ENCODE data around the gene TALDO1. TPM values are rescaled to one million over a fixed set of nuclear protein-coding genes. Genes with fewer than 3 reads are reported as not detected.

Gene TALDO1
- total RNA-seq (2014; rRNA removed; shearing (Covaris generic)), result 319 and 455 TPM in 2 replicates

DNA sequence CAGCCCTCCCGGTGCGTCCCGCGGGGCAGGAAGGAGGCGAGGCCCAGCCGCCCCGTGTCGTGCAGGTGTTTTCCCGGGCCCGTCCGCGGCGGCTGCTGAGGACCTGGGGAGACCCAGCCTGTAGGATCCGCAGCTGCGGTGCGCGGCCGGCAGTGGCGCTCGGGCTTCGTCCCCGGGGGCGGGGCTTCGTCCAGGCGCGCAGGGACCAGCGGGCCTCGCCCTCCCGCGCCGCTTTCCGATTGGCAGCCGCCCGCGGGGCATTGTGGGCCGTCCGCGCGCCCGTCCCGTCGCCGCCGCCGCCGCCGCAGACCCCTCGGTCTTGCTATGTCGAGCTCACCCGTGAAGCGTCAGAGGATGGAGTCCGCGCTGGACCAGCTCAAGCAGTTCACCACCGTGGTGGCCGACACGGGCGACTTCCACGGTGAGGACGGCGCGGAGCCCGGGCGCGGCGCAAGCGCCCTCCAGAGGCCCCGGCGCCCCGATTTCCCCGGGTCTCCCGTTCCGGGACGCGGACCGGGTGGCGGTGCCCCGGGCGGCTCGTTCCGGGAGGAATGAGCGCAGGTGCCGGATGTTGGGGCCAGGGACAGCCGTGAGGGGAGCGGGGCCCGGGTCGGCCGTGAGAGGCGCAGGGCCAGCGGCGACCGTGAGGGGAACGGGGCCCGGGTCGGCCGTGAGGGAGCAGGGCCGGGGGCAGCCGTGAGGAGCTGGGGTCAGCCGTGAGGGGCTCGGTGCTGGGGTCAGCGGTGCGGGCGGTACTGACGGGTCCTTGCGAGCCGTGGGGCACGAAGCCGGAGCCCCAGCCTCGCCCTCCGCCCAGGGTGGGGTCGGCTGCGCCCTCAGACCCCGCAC lies at the start of gene TALDO1:
Gene TALDO1 (plus strand): TSS at position 307 of the 849 bp plus-strand sequence. CDS start 18 bp downstream, at position 325.
- DNase-seq (ENCODE audit: low read depth), result peak; percentile 94

DNA sequence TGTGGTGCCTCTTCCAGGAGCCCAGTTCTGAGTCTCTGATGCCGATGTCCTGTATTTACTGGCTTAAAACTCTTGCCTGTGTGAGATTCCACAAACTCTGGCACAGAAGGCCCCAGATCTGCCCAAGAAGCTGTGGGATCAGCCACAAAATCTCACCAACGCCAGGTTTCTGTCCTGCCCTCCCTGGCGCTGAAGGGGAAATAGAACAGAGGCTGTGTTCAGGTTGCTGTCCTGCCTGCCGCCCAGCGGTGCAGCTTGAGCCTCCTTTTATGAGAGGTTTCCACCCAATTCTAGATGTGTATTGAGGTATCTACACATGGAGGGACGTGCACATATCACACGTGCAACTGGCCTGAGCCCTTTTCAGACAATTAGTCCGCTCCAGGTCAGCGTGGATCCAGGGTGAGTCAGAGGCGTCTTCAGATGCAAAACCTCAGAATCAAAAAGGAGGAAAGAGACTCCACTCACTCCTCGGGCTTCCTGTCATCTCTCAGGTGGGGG lies 49.4 kb upstream of the TALDO1 start:
- DNase-seq (ENCODE audit: low read depth), result peak; percentile 64

DNA sequence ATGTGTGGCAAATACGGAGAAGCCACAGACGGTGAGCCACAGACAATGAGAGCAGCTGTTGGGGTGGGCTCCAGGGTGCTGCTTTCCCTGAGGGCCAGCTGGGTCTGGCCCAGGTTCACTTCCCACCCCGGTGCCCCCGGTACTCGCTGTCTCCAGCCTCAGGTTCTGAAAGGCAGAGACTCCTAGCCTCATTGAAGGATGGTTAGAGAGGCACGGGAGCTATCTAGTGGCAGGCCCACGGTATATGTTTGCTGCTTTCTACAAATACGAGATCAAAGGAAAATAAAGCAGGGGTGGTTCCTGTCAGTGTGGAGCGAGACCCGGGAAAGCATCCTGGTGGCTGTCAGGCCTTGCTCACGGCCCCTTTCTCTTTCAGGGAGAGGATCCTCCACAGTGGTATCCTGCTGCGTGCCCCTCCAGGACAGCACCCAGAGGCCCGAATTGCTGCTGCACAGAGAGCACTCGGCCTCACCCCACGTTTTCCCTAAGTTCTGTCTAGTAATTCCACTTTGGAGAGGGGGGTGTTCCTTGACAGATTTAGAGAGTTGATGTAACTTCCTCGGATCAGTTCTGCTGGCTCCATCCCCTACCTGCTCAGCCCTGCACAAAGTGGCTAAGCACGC lies 48.7 kb upstream of the TALDO1 start:
- no peak for DNase-seq (ENCODE audit: low read depth)

DNA sequence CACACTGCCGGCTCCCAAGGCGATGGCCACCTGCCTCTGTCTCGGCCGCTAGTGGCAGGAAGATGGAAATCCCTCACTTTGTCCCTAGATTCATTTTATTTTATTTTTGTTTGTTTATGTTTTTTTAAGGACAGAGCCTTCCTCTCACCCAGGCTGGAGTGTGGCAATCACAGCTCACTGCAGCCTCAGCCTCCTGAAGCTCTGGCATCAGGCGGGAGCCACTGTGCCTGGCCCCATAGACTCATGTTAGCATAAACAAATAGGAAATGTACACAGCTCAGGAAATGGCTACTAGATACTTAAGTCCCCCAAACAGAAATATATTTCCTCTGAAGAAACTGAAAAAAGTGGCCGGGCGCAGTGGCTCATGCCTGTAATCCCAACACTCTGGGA lies 48.2 kb upstream of the TALDO1 start:
- DNase-seq (ENCODE audit: low read depth), result no peak

DNA sequence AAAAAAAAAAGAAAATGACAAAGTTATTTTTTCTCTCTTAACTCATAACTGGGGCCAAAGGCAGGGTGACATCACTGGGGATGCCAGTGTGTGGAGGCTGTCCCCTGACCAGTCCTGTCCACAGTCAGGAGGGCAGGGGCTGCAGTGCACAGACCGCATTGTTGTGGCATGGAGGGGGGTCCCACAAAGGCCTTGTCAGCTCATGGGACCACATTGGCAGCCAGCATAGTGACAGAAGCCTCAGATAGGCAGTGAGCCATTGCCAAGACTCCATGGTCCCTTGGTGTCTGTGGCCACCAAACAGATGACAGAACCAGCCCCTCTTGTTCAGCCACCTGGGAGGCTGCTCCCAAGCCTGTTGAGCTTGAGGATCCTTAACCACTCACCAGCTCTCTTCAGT lies 47.5 kb upstream of the TALDO1 start:
- DNase-seq (ENCODE audit: low read depth), result no peak

DNA sequence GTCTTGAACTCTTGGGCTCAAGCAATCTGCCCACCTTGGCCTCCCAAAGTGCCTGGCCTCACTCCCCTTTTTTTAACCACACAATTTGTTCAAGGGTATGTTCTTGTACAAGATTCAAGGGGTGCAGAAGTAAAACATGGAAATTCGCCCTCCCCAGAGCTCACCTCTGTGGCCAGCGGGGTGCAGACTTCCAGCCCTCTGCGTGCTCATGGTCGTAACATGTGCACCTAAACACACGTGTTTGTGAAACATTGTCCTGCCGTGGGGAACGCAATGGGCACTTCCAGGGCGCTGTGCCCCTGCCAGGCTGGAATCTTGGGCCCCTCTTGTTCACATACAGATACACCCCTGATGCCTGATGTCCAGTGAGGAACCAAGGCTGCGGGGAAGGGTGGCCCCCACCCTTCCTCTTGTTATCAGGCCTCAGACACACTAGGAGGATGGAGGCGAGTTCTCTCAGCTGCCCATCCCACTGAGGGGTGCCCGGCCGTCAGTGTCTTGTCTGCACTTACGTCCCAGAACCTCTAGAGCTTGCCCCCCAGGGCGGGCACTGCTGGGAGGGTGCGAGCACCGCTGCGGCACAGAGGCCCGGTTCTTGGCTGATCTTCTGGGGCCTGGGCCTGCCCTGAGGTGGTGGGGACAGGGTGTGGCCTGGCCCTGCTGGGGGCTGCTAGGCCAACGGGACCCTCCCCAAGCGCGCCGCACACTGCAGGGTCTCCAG lies 45.4 kb upstream of the TALDO1 start:
- no peak for DNase-seq (ENCODE audit: low read depth)

DNA sequence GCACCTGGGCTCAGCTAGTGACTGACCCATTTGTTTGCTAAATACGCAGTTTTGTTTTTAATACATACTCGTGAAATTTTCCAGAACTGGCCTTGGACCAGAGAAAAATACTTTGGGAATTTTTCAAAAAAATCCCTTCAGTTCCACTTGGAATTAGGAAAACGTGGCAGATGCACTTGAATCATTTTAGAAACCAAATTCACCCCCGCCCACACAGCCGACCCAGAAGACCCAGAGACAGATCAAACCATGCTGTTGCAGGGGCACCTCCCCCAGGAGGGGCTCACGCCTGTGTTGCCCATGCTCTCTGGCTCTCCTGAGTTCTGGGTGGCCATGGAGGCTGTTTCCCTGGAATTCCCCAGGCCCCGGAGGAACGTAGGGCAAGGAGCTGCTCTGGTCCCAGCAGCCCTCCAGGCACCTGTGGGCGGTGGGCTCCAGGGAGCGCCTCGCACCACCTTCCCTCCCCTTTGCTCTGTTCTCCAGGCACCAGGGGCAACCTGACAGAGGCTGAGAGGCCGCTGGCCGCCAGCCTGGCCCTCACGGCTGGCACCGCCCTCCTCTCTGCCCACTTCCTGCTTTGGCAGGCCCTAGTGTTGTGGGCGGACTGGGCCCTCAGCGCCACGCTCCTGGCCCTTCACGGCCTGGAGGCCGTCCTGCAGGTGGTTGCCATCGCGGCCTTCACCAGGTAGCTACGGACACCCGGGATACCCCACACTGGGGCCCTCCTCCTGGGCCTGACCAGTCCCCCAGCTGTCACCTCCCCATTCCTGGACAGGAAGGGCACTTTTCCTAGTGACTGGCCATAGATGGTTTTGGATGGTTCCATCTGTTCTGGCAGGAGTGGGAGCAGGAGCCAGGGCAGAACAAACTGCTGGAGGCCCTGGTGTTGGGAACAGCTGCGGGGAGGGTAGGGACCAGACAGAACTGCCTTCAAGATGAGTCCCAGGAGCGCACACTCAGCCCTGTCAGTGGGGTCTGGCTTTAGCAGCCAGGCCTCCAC lies 44.5 kb upstream of the TALDO1 start:
- peak; percentile 69 for DNase-seq (ENCODE audit: low read depth)

DNA sequence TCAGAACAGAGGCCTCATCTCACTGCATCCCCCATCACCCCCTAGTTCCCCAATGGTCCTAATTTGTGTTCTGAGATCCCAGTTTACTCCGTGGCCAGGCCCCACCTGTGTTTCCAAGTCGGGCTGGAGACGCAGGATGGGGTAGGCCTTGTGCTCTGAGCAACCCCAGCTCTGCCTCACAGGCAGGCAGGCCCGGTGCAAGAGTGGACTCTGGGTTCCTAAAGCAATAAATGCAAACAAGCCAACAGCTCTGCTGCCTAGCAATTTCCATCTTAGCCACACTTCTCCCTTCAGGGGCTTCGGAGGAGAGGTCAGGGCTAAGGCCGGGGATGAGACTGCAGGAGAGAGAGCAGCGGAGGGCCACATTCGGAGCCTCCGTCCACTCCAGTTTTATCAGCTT lies 43.8 kb upstream of the TALDO1 start:
- DNase-seq (ENCODE audit: low read depth), result no peak

DNA sequence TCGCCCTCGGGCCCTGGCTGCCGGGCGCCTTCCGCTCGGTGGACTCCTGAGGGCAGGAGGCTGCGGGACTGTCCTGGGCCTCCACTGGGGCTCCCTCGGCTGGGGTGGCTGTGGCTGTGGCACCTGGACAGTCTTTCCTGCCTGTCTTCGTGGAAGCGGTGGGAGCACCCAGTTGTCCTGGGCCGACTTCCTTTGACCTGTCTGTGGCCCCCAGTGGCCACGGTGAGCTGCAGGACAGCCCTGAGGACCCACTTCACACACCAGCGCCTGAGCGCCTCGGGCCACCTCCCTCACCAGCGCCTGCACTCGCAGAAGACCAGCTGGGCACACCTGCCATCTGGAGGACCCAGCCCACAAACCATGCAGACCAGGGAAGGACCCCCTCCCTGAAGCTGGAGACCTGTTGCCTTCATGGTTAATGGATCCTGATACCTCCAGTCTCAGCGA lies 43.0 kb upstream of the TALDO1 start:
- DNase-seq (ENCODE audit: low read depth), result no peak

DNA sequence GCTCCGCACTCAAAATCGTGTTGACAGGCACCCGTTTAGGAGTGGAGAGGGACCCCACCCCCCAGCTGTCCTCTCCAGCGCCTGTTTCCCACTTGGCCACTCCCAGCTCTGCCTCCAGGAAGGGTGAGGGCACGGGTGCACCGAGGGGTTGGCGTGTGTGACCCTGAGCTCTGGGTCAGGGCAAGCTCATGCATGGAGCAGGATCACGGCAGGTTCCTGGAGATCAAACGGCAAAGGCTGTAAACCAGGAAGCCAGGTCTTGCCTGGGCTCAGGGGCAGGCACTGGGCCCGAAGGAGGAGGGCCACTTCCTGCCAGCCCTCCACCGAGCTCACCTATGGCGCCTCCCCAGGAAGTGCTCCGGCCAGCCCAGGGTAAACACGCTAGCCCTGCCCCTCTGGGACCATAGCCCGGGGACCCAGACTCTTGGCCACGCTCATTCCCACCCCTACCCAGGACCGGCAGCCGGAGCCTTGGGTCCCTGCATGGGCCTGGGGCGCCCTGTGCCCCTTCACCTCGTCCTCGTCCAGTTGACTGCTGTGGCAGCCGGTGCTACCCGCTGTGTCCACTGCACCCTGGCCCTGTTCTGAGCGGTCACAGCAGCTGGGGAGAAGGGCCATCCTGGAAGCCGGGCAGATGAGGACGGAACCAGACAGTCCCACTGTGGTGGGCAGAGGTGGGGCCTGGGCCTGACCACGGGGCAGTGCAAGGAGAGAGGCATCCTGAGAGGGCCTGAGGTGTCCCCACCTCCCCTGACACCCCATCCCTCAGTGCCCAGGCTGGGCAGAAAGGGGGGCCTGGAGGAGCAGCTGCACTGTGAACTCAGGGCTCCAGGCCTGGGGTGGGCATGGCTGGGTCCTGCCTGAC lies 42.3 kb upstream of the TALDO1 start:
- no peak for DNase-seq (ENCODE audit: low read depth)

DNA sequence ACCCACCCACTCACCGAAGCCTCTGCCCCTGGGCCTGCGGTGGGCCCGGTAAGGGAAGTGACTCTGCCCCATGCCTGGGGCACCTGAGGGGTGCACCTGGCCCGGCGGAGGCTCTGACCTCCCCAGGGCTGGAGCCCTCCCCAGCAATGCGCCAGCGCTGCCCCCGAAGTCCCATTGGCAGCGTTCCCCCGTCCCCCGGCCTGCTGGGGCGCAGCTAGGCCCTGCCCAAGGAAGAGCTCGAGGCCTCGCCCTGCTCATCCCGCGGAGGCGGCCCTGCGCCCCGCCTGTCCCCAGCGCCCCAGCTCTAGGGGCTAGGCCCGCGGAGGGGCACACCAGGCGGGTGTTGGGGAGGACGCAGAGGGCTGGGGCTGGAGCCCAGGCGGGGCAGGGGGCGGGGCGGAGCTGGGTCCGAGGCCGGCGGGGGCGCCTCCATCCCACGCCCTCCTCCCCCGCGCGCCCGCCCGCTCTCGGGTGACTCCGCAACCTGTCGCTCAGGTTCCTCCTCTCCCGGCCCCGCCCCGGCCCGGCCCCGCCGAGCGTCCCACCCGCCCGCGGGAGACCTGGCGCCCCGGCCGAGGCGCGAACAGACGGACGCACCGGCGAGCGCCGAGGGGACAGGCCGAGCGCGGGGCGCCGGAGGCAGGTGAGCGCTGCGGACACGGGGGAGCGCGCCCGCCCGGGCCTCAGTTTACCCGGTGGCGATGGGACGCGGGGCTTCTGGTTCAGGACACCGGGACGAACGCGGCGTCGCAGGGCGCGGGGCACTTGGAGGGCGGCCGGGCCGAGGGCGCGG lies 41.4 kb upstream of the TALDO1 start, which contains the start of gene EPS8L2:
Gene EPS8L2 (plus strand): TSS at position 586 of the 793 bp plus-strand sequence. CDS start 3,177 bp downstream, outside the sequence.
- no peak for DNase-seq (ENCODE audit: low read depth)

DNA sequence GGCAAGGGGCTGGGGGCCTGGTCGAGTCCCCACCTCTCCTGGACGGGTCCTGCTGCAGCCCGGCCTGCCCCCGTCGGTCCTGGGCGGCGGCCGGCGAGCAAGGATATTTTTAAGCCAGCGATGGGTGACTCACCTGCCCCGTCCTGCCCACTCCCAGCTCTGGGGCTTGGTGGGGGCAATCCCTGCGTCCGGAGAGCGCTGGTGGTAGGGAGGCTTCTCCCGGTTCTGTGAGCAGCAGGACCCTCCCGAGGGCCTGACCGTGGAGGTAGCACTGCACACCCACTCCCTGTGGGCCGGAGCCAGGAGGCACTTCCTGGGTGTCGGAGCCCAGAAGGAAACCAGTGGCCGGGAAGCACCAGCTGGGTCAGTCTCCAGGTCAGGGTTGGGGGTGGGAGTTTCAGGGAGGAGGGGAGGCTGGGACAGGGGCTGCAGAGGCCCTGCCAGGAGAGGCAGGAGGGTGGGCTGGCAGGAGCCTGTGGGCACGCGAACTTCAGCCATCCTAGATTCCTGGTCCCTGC lies 40.8 kb upstream of the TALDO1 start:
- peak; percentile 60 for DNase-seq (ENCODE audit: low read depth)

DNA sequence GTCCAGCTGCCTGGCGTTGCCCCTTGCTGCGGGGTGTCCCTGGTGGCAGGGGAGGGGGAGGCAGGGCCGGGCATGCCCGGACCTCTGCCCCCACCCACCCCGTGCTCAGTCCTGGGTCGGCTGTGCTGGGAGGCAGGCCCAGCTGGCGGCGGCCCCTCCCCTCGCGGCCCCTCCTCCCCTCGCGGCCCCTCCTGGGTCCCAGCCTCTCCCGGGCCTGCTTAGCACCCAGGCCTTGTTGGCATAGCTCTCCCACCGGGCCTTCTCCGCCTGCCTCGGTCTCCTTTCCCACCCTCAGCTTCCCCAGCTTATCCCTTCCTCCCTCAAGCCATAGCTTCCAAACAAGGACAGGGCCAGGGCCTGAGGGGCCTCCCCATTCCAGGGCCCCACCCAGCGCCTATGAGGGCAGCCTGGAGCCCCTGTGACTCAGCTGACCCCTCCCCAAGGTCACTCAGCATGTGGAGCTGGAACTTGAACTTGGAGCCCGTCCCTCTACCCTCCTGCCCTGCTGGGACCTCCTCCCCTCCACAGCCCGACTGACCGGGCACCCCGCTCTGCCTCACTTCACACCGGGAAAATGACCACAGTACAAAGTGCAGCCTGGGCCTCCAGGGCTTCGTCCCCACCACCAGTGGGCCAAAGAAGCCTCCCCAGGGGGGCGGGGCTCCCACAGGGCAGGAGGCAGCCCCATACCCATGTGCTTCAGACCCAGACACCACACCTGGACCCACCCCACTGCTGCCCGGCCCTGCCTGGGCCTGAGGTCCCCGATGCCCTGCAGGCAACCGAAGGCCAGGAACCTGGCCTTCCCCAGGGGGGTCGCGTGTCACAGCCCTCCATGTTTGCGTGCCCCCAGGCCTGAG lies 40.1 kb upstream of the TALDO1 start:
- DNase-seq (ENCODE audit: low read depth), result no peak

DNA sequence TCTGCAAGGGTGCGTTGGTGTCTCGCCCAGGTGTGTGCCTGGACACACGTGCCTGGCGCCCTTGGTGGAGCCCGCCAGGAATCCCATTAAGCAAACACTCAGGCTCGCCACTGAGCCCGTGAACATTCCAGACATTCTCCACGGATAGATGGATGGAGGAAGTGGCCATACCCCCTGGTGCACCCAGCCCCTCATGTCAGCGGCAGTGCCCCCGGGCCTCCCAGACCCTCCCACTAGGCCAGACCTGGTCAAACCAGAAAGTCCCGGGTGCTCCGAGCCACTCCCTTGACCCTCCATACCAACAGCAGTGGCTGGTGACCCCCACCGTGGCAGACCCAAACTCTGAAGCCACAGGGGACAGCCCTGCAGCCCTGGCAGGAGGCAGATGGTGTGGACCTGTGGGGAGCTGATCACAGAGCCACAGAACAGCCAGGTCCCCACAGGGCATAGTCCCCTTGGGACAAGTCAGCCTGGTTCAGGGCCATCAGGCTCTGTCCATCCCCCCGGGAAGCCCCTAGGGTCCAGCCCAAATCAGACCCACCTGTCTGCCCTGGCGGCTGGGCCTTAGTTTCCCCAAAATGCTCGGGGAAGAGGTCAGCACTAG lies 39.3 kb upstream of the TALDO1 start:
- DNase-seq (ENCODE audit: low read depth), result no peak

DNA sequence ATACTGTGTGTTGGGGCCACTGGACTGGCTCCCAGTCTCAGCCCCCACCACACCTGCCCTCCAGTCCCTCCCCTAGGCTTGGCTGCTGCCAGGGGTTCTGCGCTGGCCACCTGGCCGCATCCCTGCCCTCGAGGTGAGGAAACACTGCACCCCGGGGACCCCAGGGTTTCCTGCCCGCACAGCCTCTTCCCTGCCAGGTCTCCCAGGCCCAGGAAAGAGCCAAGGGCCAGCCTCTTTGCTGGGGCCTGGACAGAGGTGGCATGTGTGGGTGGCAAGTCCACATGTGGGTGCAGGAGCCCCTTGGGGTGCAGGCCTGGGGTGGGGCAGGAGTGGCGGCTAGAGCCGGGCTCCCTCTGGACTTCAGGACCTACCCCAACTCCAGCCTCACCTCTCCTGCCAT lies 38.8 kb upstream of the TALDO1 start:
- no peak for DNase-seq (ENCODE audit: low read depth)

DNA sequence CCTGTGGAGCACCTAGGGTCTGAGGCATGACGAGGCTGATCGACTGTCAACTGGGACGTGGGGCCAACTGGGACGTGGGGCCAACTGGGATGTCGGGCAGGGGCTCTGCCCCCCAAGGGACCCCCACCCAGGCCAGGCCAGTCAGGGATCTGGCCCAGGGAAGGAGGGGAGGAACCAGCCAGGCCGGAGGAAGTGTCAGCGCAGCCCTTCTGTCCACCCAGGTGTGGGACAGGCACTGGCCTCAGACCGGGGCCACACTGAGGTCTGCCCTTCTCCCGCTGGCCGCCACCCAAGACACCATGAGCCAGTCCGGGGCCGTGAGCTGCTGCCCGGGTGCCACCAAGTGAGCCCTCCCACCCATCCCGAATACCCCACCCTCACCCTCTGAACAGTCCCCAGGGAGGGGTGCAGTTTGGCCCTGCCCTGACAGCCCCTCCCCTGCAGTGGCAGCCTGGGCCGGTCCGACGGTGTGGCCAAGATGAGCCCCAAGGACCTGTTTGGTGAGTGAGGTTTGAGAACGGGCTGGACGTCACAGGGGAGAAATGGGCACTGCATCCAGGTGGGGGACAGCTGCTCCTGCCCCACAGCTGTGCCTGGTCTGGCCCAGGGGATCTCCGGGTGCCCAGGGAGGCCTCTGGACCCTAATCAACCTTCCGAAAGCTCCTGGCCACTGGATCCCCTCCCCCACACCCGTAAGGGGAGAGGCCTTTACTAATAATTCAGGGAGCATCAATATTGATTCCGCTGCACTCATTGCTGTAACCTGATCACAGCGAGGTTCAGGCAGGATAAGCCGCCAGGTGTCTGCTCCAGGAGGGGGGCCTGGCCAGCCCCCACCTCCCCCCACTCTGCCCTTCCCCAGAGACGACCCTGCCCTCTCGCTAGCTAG lies 37.9 kb upstream of the TALDO1 start:
- DNase-seq (ENCODE audit: low read depth), result no peak

Measured in Daoy (cell line).